ENCODE measurements around the gene OTUD3.

The OTUD3 gene

DNA sequence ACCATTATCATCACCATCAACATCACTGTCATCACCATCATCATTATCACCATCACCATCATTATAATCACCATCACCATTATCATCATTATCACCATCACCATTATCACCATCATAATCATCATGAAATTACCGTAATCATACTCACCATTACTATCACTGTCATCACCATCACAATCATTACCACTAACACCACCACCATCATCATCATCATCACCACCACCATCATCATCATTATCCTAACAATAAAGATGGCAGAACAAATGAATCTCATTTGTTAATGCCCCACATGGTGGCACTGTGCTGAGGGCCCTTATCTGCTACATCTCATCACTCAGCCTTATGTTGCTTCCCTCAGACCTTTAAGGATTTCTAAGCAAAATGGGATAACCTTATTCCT is 50.7 kb downstream of the OTUD3 start:
- no peak overlapping the region for H3K4me3 ChIP-seq (ENCODE audit: low read depth, low read length)
- no peaks in the 10 kb centered on the region for H3K36me3 ChIP-seq (ENCODE audit: control insufficient read depth, insufficient read depth, low read length)
- H3K9ac ChIP-seq (ENCODE audit: low read length) = no peak overlapping the region
- peaks cover 37% of the 10 kb centered on the region for H3K9me3 ChIP-seq (ENCODE audit: control insufficient read depth, insufficient read depth, low read depth, low read length)
- no peaks in the 10 kb centered on the region for H3K27me3 ChIP-seq (ENCODE audit: control insufficient read depth, insufficient read depth, low read length)
- no peak overlapping the region for H3K27ac ChIP-seq (ENCODE audit: low read depth, low read length)
- no peaks in the 10 kb centered on the region for H3K4me1 ChIP-seq (ENCODE audit: control insufficient read depth, insufficient read depth, low read length)

DNA sequence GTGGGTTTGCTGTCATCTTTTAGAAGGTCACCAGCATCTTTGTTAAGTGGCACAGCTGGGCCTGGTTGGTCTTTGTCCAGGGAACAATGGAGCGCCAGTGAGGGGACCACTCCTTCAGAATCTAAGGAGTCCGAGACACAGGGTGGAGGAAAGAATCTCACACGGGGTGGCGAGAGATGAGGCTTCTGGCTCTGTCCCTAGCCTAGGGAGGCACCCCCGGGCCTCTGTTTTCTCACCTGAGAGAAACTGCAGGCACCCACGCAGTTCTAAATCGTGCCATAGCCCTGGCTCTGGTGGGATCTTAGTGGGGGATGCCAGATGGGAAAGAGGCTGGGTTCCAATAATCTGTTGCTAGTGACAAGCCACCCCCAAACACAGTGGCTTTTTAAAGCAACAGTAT is 52.1 kb downstream of the OTUD3 start:
- H3K4me3 ChIP-seq (ENCODE audit: low read depth, low read length) = no peak overlapping the region
- H3K36me3 ChIP-seq (ENCODE audit: control insufficient read depth, insufficient read depth, low read length) = no peaks in the 10 kb centered on the region
- H3K9ac ChIP-seq (ENCODE audit: low read length) = no peak overlapping the region
- H3K27ac ChIP-seq (ENCODE audit: low read depth, low read length) = no peak overlapping the region
- no peaks in the 10 kb centered on the region for H3K27me3 ChIP-seq (ENCODE audit: control insufficient read depth, insufficient read depth, low read length)
- peaks cover 37% of the 10 kb centered on the region for H3K9me3 ChIP-seq (ENCODE audit: control insufficient read depth, insufficient read depth, low read depth, low read length)
- H3K4me1 ChIP-seq (ENCODE audit: control insufficient read depth, insufficient read depth, low read length) = no peaks in the 10 kb centered on the region

DNA sequence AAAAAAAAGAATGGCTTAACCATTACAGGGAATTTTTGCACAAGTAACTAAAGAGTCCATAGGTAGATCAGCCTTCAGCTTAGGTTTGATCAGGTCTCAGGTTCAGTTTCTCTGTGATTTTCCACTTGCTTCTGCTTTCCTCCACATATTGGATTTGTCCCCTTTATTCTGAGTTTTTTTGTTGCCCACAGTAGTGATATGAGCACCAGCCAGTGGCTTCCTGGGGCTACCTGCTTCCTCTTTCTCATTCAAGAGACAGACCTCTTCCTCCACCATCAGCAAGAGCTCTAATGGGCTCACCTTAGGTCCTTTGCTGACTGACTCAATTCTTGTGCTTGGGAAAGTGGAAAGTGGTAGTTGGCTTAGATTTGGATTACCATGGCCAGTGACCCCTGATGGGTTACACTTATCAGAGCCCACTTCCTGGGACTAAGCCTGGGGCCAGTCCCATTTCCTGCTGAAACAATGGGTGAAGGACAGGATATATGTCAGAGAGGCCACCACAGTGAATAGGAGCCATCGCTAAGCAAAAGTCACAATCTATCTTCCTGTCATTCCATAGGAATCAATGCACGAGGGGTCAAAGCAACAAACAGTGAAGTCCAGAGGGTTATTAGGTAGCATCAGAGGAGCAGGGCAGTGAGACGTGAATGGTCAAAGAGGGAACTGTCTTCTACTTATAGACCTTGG is 54.0 kb downstream of the OTUD3 start:
- Histone ChIP-seq H3K27ac (ENCODE audit: low read depth, low read length) (no peak overlapping the region), H3K36me3 (ENCODE audit: control insufficient read depth, insufficient read depth, low read length) (no peaks in the 10 kb centered on the region), H3K9me3 (ENCODE audit: control insufficient read depth, insufficient read depth, low read depth, low read length) (peaks cover 24% of the 10 kb centered on the region), H3K9ac (ENCODE audit: low read length) (no peak overlapping the region), H3K27me3 (ENCODE audit: control insufficient read depth, insufficient read depth, low read length) (no peaks in the 10 kb centered on the region), H3K4me1 (ENCODE audit: control insufficient read depth, insufficient read depth, low read length) (no peaks in the 10 kb centered on the region; the same call in 1 of the 2 replicates), H3K4me3 (ENCODE audit: low read depth, low read length) (no peak overlapping the region)

DNA sequence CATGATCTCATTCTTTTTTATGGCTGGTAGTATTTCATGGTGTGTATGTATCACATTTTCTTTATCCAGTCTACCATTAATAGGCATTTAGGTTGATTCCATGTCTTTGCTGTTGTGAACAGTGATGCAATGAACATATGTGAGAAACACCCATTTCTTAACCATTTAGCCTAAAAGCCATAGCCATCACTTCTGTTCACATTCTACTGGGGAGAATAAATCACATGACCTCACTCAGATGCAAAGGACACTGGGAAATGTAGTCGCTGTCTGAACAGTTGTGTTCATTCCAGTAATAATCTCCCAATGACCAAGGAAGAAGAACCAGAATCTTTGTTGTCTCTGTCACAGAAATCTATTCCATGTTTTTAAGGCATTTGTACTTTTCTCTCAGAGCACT is 56.3 kb downstream of the OTUD3 start:
- Histone ChIP-seq H3K9me3 (ENCODE audit: control insufficient read depth, insufficient read depth, low read depth, low read length) (peaks cover 5% of the 10 kb centered on the region; the same call in 1 of the 2 replicates), H3K4me3 (ENCODE audit: low read depth, low read length) (no peak overlapping the region), H3K9ac (ENCODE audit: low read length) (no peak overlapping the region), H3K27ac (ENCODE audit: low read depth, low read length) (no peak overlapping the region), H3K4me1 (ENCODE audit: control insufficient read depth, insufficient read depth, low read length) (no peaks in the 10 kb centered on the region; the same call in 1 of the 2 replicates), H3K27me3 (ENCODE audit: control insufficient read depth, insufficient read depth, low read length) (no peaks in the 10 kb centered on the region), H3K36me3 (ENCODE audit: control insufficient read depth, insufficient read depth, low read length) (no peaks in the 10 kb centered on the region)

DNA sequence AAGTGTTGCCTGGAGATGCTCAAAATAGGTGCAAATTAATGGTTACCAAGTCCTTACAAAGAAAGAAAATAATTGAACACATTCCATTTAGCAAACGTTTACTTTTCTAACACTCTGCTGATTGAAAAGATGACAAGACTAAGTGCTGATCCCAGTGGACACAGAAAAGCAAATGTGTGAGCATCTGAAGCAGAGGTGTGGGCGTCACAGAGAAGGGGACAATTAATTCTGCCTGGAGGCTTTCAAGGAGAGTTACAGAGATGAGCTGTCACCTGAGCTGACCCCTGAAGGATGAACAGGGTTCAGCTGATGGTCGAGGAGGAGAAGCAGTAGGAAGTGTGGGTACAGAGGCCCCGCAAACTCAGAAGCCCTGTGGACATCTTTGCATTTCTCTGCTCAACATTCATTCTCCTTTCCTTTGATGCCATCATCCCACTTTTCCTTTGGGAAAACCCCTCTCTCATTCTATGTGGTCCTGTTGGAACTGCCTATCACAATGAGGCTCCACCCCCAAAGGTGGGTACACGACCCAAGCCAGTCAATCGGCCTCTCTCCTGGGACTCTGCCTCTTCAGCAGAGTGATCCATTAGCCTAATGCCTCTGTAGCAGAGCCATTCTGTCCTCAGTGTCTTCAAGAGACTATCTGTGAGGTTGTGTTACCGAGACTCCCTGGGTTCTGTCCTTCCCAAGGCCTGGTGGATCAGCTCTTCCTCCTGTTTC is 58.5 kb downstream of the OTUD3 start:
- no peak overlapping the region for H3K9ac ChIP-seq (ENCODE audit: low read length)
- H3K36me3 ChIP-seq (ENCODE audit: control insufficient read depth, insufficient read depth, low read length) = no peaks in the 10 kb centered on the region
- H3K9me3 ChIP-seq (ENCODE audit: control insufficient read depth, insufficient read depth, low read depth, low read length) = peaks cover 2% of the 10 kb centered on the region; the same call in 1 of the 2 replicates
- H3K27ac ChIP-seq (ENCODE audit: low read depth, low read length) = no peak overlapping the region
- H3K4me3 ChIP-seq (ENCODE audit: low read depth, low read length) = no peak overlapping the region
- no peaks in the 10 kb centered on the region; the same call in 1 of the 2 replicates for H3K4me1 ChIP-seq (ENCODE audit: control insufficient read depth, insufficient read depth, low read length)
- H3K27me3 ChIP-seq (ENCODE audit: control insufficient read depth, insufficient read depth, low read length) = no peaks in the 10 kb centered on the region

DNA sequence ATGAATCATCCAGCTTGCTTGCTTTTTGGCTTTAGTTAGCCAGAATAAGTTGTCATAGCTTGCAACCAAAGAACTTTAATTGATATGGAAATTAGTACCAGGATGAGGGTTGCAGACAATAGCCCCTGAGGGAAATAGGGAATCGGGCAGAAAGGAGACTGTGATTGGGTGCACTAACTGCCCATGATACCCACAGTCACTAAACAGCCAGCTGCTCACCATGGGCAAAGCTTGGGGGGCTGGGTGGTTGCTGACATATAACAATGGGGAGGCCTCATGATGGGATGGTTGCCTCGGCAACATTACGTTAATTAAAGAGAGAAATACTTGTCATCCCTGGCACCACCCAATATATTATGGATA is 59.0 kb downstream of the OTUD3 start:
- Histone ChIP-seq H3K36me3 (ENCODE audit: control insufficient read depth, insufficient read depth, low read length) (no peaks in the 10 kb centered on the region), H3K4me3 (ENCODE audit: low read depth, low read length) (no peak overlapping the region), H3K27ac (ENCODE audit: low read depth, low read length) (no peak overlapping the region), H3K4me1 (ENCODE audit: control insufficient read depth, insufficient read depth, low read length) (no peaks in the 10 kb centered on the region; the same call in 1 of the 2 replicates), H3K9ac (ENCODE audit: low read length) (no peak overlapping the region), H3K9me3 (ENCODE audit: control insufficient read depth, insufficient read depth, low read depth, low read length) (peaks cover 2% of the 10 kb centered on the region; the same call in 1 of the 2 replicates), H3K27me3 (ENCODE audit: control insufficient read depth, insufficient read depth, low read length) (no peaks in the 10 kb centered on the region)

DNA sequence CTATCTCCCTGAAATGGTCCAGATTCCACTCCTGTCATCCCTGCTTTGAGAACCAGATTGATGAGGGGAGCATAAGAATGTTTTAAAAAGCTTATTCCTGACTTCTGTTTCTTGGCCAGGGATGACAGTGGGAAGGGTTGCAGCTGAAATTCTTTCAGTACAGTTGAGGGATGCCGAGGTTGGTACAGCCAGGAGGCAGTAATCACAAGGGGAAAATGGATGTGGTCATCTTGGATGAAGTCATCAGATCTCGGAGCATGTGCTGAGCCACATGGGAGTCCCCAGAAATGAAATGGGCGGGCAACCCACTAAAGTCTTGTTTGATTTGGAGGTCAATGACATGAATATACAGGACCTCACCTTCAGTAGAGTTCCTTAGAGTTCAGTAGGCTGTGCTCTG is 59.9 kb downstream of the OTUD3 start:
- Histone ChIP-seq H3K27me3 (ENCODE audit: control insufficient read depth, insufficient read depth, low read length) (no peaks in the 10 kb centered on the region), H3K9me3 (ENCODE audit: control insufficient read depth, insufficient read depth, low read depth, low read length) (peaks cover 2% of the 10 kb centered on the region; the same call in 1 of the 2 replicates), H3K27ac (ENCODE audit: low read depth, low read length) (no peak overlapping the region), H3K4me3 (ENCODE audit: low read depth, low read length) (no peak overlapping the region), H3K36me3 (ENCODE audit: control insufficient read depth, insufficient read depth, low read length) (no peaks in the 10 kb centered on the region), H3K9ac (ENCODE audit: low read length) (no peak overlapping the region), H3K4me1 (ENCODE audit: control insufficient read depth, insufficient read depth, low read length) (no peaks in the 10 kb centered on the region; the same call in 1 of the 2 replicates)

DNA sequence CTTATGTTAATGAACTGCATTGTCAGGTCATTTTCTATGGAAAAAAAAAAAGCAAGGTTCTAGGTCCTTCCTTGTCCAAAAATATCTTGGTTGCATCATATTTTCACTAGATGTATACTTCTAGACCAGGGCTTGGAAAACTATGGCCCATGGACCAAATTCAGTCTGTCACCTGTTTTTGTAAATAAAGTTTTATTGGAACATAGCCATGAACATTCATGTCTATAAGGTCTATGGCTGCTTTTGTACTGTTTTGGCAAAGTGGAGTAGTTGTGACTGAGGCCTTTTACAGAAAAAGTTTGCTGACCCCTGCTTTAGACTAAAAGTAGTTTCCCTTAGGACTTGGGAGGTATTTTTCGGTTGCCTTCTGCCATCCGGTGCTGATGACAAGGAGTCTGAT is 60.5 kb downstream of the OTUD3 start:
- H3K9ac ChIP-seq (ENCODE audit: low read length) = no peak overlapping the region
- no peaks in the 10 kb centered on the region for H3K27me3 ChIP-seq (ENCODE audit: control insufficient read depth, insufficient read depth, low read length)
- H3K27ac ChIP-seq (ENCODE audit: low read depth, low read length) = no peak overlapping the region
- H3K4me1 ChIP-seq (ENCODE audit: control insufficient read depth, insufficient read depth, low read length) = no peaks in the 10 kb centered on the region; the same call in 1 of the 2 replicates
- no peak overlapping the region for H3K4me3 ChIP-seq (ENCODE audit: low read depth, low read length)
- no peaks in the 10 kb centered on the region for H3K36me3 ChIP-seq (ENCODE audit: control insufficient read depth, insufficient read depth, low read length)
- H3K9me3 ChIP-seq (ENCODE audit: control insufficient read depth, insufficient read depth, low read depth, low read length) = peaks cover 2% of the 10 kb centered on the region; the same call in 1 of the 2 replicates

DNA sequence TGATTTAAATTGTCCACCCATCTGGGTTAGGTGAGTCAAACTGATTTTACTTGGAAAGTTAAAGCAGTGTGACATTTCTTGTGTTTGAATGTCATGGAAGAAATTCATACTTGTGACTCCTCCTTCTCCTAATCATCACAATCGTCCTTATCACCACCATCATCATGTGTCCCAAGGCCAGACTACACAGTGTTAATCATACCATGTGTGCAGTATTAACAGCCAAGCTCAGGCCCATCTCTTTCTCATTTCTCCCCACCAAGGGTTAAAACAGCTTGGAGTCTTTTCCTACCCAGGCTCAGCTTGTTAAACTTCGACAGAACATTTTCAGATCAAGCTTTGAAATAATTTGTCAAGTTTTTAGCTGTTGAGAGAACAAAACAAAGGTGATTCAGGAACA is 63.7 kb downstream of the OTUD3 start:
- Histone ChIP-seq H3K9me3 (ENCODE audit: control insufficient read depth, insufficient read depth, low read depth, low read length) (peaks cover 2% of the 10 kb centered on the region; the same call in 1 of the 2 replicates), H3K27ac (ENCODE audit: low read depth, low read length) (no peak overlapping the region), H3K4me1 (ENCODE audit: control insufficient read depth, insufficient read depth, low read length) (peaks cover 5% of the 10 kb centered on the region), H3K27me3 (ENCODE audit: control insufficient read depth, insufficient read depth, low read length) (no peaks in the 10 kb centered on the region), H3K36me3 (ENCODE audit: control insufficient read depth, insufficient read depth, low read length) (no peaks in the 10 kb centered on the region), H3K4me3 (ENCODE audit: low read depth, low read length) (no peak overlapping the region), H3K9ac (ENCODE audit: low read length) (no peak overlapping the region)

DNA sequence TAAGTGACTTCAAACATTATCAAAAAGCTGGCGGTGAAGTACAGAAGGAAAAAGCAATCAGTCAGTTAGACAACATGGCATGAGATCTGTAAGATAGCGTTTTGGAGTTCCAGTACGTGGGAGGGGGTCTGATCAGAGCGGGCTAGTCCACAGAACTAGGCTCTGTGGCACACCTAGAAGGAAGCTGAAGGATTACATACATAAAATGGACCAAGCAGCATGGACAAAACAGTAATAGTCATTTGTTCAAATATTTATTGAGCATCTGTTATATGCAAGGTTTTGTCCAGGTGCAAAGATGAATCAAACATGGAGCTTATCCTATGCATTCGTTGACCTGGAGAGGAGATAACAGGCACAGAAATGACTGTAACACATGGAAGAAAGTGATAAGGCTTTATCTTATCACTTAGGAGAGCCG is 64.1 kb downstream of the OTUD3 start:
- Histone ChIP-seq H3K9me3 (ENCODE audit: control insufficient read depth, insufficient read depth, low read depth, low read length) (peaks cover 2% of the 10 kb centered on the region; the same call in 1 of the 2 replicates), H3K9ac (ENCODE audit: low read length) (no peak overlapping the region), H3K36me3 (ENCODE audit: control insufficient read depth, insufficient read depth, low read length) (no peaks in the 10 kb centered on the region), H3K4me1 (ENCODE audit: control insufficient read depth, insufficient read depth, low read length) (peaks cover 5% of the 10 kb centered on the region; the same call in 1 of the 2 replicates), H3K27me3 (ENCODE audit: control insufficient read depth, insufficient read depth, low read length) (no peaks in the 10 kb centered on the region), H3K4me3 (ENCODE audit: low read depth, low read length) (no peak overlapping the region), H3K27ac (ENCODE audit: low read depth, low read length) (no peak overlapping the region)

DNA sequence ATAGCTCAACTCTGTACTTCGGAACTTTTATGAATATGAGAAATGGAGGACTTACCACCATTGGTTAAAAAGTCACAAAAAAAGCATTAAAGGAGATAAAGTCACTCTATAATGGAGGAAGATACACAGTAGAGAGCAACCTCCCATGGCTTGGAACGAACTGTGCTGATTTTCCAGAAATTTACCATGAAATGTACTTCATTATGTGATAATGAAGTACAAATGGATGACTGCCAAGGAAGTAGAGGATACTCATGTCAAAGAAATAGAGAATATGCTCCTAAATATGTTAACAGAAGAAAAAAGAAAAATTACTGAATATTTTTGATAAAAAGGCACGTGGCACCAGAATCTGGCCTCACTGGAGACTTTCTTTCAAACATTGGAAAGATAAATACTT is 64.8 kb downstream of the OTUD3 start:
- Histone ChIP-seq H3K9me3 (ENCODE audit: control insufficient read depth, insufficient read depth, low read depth, low read length) (no peaks in the 10 kb centered on the region; the same call in 1 of the 2 replicates), H3K9ac (ENCODE audit: low read length) (no peak overlapping the region), H3K4me1 (ENCODE audit: control insufficient read depth, insufficient read depth, low read length) (peaks cover 5% of the 10 kb centered on the region; the same call in 1 of the 2 replicates), H3K27me3 (ENCODE audit: control insufficient read depth, insufficient read depth, low read length) (no peaks in the 10 kb centered on the region), H3K36me3 (ENCODE audit: control insufficient read depth, insufficient read depth, low read length) (no peaks in the 10 kb centered on the region), H3K4me3 (ENCODE audit: low read depth, low read length) (no peak overlapping the region), H3K27ac (ENCODE audit: low read depth, low read length) (no peak overlapping the region)

Measured in HUES6 (cell line).